Adipocyte (in vitro differentiated cells): ENCODE data around the gene UBE2Q2.
"Not testable (repeated sequence)": the region's sequence is repeated elsewhere in the genome, so short reads cannot be mapped to it uniquely, and the experiment has no call there.

Source experiments
- DNase-seq: peaks from one replicate; pipeline ENCODE4 v3.0.0-alpha.2; 2015; ENCODE audit warnings: low read depth
- H3K27me3 ChIP-seq: replicated peaks from 2 replicates; pipeline ENCODE4 v1.7.0; 2013; ENCODE audit warnings: mild to moderate bottlenecking, low read length, moderate library complexity; ENCODE audit not compliant: control insufficient read depth, insufficient read depth
- H3K36me3 ChIP-seq: 2 replicates; pipeline ENCODE4 v1.7.0; 2013; ENCODE audit warnings: low read length, mild to moderate bottlenecking, moderate library complexity; ENCODE audit not compliant: control insufficient read depth, insufficient read depth, severe bottlenecking
- H3K4me1 ChIP-seq: 2 replicates; pipeline ENCODE4 v1.7.0; 2013; ENCODE audit warnings: mild to moderate bottlenecking, low read length, moderate library complexity; ENCODE audit not compliant: control insufficient read depth, insufficient read depth
- H3K4me3 ChIP-seq: 2 replicates; pipeline ENCODE4 v1.7.0; 2013; ENCODE audit warnings: mild to moderate bottlenecking, low read length, moderate library complexity
- H3K9ac ChIP-seq: 2 replicates; pipeline ENCODE4 v1.7.0; 2013; ENCODE audit warnings: mild to moderate bottlenecking, low read length, moderate library complexity
- H3K9me3 ChIP-seq: 2 replicates; pipeline ENCODE4 v1.7.0; 2013; ENCODE audit warnings: mild to moderate bottlenecking, low read length, moderate library complexity; ENCODE audit not compliant: control insufficient read depth

The UBE2Q2 gene

GRCh38 chr15:75868019-75868418 is 24.8 kb downstream of the UBE2Q2 start:
- H3K9ac ChIP-seq: no peak overlapping the region

GRCh38 chr15:75869446-75869845 is 26.2 kb downstream of the UBE2Q2 start:
- Histone ChIP-seq H3K4me3 (no peak overlapping the region), H3K27me3 (no peaks in the 10 kb centered on the region), H3K9ac (no peak overlapping the region), H3K4me1 (no peaks in the 10 kb centered on the region), H3K36me3 (peaks cover 26% of the 10 kb centered on the region), H3K9me3 (no peaks in the 10 kb centered on the region)
- DNase-seq: no peak

More at GRCh38 chr15:75868019-75868418, 24.8 kb downstream of the UBE2Q2 start:
- Histone ChIP-seq H3K4me3 (no peak overlapping the region), H3K36me3 (peaks cover 14% of the 10 kb centered on the region), H3K27me3 (no peaks in the 10 kb centered on the region), H3K4me1 (no peaks in the 10 kb centered on the region), H3K9me3 (no peaks in the 10 kb centered on the region)
- no peak for DNase-seq

- H3K4me1 ChIP-seq, H3K9ac ChIP-seq, H3K27me3 ChIP-seq, H3K9me3 ChIP-seq, H3K4me3 ChIP-seq, DNase-seq: not testable (repeated sequence)
- H3K36me3 ChIP-seq: peaks cover 39% of the 10 kb centered on the region
These were observed 28.3 kb downstream of the UBE2Q2 start for GRCh38 chr15:75871589-75871988.

GRCh38 chr15:75872403-75872990 is 29.2 kb downstream of the UBE2Q2 start:
- Histone ChIP-seq H3K9me3 (no peaks in the 10 kb centered on the region), H3K36me3 (peaks cover 42% of the 10 kb centered on the region)
- DNase-seq: no peak

GRCh38 chr15:75884041-75884440 is 40.8 kb downstream of the UBE2Q2 start:
- peaks cover 39% of the 10 kb centered on the region for H3K36me3 ChIP-seq
- no peak overlapping the region for H3K9ac ChIP-seq
- H3K27me3 ChIP-seq: no peaks in the 10 kb centered on the region
- DNase-seq: peak; percentile 47
- H3K4me1 ChIP-seq: peaks cover 6% of the 10 kb centered on the region
- H3K4me3 ChIP-seq: no peak overlapping the region
- no peaks in the 10 kb centered on the region for H3K9me3 ChIP-seq

More at GRCh38 chr15:75872403-75872990, 29.2 kb downstream of the UBE2Q2 start:
- Histone ChIP-seq H3K27me3 (no peaks in the 10 kb centered on the region), H3K4me1 (no peaks in the 10 kb centered on the region), H3K9ac (no peak overlapping the region), H3K4me3 (no peak overlapping the region)

GRCh38 chr15:75887178-75887577 is 43.9 kb downstream of the UBE2Q2 start:
- no peak overlapping the region for H3K4me3 ChIP-seq

GRCh38 chr15:75891895-75892294 is 48.6 kb downstream of the UBE2Q2 start:
- H3K9ac ChIP-seq: peak overlapping the region; percentile 18
- no peaks in the 10 kb centered on the region for H3K9me3 ChIP-seq
- peaks cover 36% of the 10 kb centered on the region for H3K36me3 ChIP-seq
- DNase-seq: peak; percentile 83
- peaks cover 10% of the 10 kb centered on the region for H3K4me1 ChIP-seq
- no peak overlapping the region for H3K4me3 ChIP-seq
- H3K27me3 ChIP-seq: no peaks in the 10 kb centered on the region

More at GRCh38 chr15:75887178-75887577, 43.9 kb downstream of the UBE2Q2 start:
- H3K27me3 ChIP-seq: no peaks in the 10 kb centered on the region
- H3K9me3 ChIP-seq: no peaks in the 10 kb centered on the region
- DNase-seq: no peak
- H3K9ac ChIP-seq: no peak overlapping the region
- peaks cover 9% of the 10 kb centered on the region for H3K4me1 ChIP-seq
- peaks cover 30% of the 10 kb centered on the region for H3K36me3 ChIP-seq

- Histone ChIP-seq H3K9ac (no peak overlapping the region), H3K4me1 (peaks cover 10% of the 10 kb centered on the region), H3K27me3 (no peaks in the 10 kb centered on the region), H3K4me3 (no peak overlapping the region), H3K9me3 (no peaks in the 10 kb centered on the region), H3K36me3 (peaks cover 36% of the 10 kb centered on the region)
- DNase-seq: no peak
These were observed 52.5 kb downstream of the UBE2Q2 start for GRCh38 chr15:75895731-75896130.

- Histone ChIP-seq H3K27me3 (no peaks in the 10 kb centered on the region), H3K4me1 (peaks cover 17% of the 10 kb centered on the region), H3K4me3 (no peak overlapping the region), H3K9me3 (no peaks in the 10 kb centered on the region), H3K36me3 (peaks cover 30% of the 10 kb centered on the region), H3K9ac (no peak overlapping the region)
- no peak for DNase-seq
These were observed 57.3 kb downstream of the UBE2Q2 start for GRCh38 chr15:75900577-75900976.

GRCh38 chr15:75902129-75902557 is 58.9 kb downstream of the UBE2Q2 start:
- Histone ChIP-seq H3K9ac (no peak overlapping the region), H3K36me3 (peaks cover 30% of the 10 kb centered on the region), H3K9me3 (no peaks in the 10 kb centered on the region), H3K4me3 (no peak overlapping the region), H3K4me1 (peaks cover 19% of the 10 kb centered on the region), H3K27me3 (no peaks in the 10 kb centered on the region)
- DNase-seq: no peak

GRCh38 chr15:75903331-75904239 is 60.3 kb downstream of the UBE2Q2 start, which contains the start of gene FBXO22:
FBXO22 (plus strand) TSS chr15:75903878; CDS start chr15:75903964, 86 bp downstream.
- Histone ChIP-seq H3K9me3 (no peaks in the 10 kb centered on the region), H3K36me3 (peaks cover 18% of the 10 kb centered on the region), H3K4me1 (peaks cover 19% of the 10 kb centered on the region), H3K27me3 (no peaks in the 10 kb centered on the region), H3K4me3 (peak within 1 kb of the TSS; percentile 99), H3K9ac (peak within 1 kb of the TSS; percentile 94)
- peak; percentile 97 for DNase-seq
